Karpas-422 (cell line): Measurements from ENCODE around the gene SLAMF8. TPM values are rescaled to one million over a fixed set of nuclear protein-coding genes. Genes with fewer than 3 reads are reported as not detected.
A peak's percentile ranks its signal among the peaks of the same experiment; 100 is the strongest.

Experiments used
- DNase-seq: peaks from one replicate; pipeline ENCODE4 v3.0.0-alpha.2; 2015
- H2AFZ ChIP-seq: fragments of 200-600 bp; sonication (generic); 2 replicates; pipeline ENCODE4 v1.6.1; 2014; ENCODE audit warnings: antibody characterized with exemption, low read length, mixed read lengths
- H3K27ac ChIP-seq: fragments of 200-600 bp; sonication (generic); 2 replicates; pipeline ENCODE4 v1.5.1; 2014; ENCODE audit warnings: mild to moderate bottlenecking, low read length, moderate library complexity
- H3K27me3 ChIP-seq: fragments of 200-600 bp; sonication (generic); 2 replicates; pipeline ENCODE4 v1.6.1; 2014; ENCODE audit warnings: low read length, mixed read lengths
- H3K36me3 ChIP-seq: fragments of 200-600 bp; sonication (generic); 2 replicates; pipeline ENCODE4 v1.6.1; 2014; ENCODE audit warnings: low read length, mixed read lengths; ENCODE audit not compliant: insufficient read depth
- H3K4me1 ChIP-seq: fragments of 200-600 bp; sonication (generic); 2 replicates; pipeline ENCODE4 v1.6.1; 2014; ENCODE audit warnings: mild to moderate bottlenecking, low read length, mixed read lengths
- H3K4me2 ChIP-seq: fragments of 200-600 bp; sonication (generic); 2 replicates; pipeline ENCODE4 v1.6.1; 2014; ENCODE audit warnings: low read length, low read depth, mild to moderate bottlenecking; ENCODE audit not compliant: poor library complexity, severe bottlenecking
- H3K4me3 ChIP-seq: fragments of 200-600 bp; sonication (generic); 2 replicates; pipeline ENCODE4 v1.5.1; 2014; ENCODE audit warnings: mild to moderate bottlenecking, antibody characterized with exemption, low read length, mixed read lengths
- H3K79me2 ChIP-seq: fragments of 200-600 bp; sonication (generic); 2 replicates; pipeline ENCODE4 v1.6.1; 2014; ENCODE audit warnings: mild to moderate bottlenecking, low read length, mixed read lengths
- H3K9ac ChIP-seq: fragments of 200-600 bp; sonication (generic); 2 replicates; pipeline ENCODE4 v1.6.0; 2014; ENCODE audit warnings: low read length
- H3K9me2 ChIP-seq: fragments of 200-600 bp; sonication (generic), shearing (Covaris generic); replicated peaks from 2 replicates; pipeline ENCODE4 v1.6.0; 2014; ENCODE audit warnings: mild to moderate bottlenecking, low read length, moderate library complexity; ENCODE audit not compliant: insufficient read depth
- H3K9me3 ChIP-seq: fragments of 300-700, 200-600 bp; sonication (generic); 2 replicates; pipeline ENCODE4 v1.6.1; 2014; ENCODE audit warnings: low read length, mixed read lengths
- H4K20me1 ChIP-seq: fragments of 200-600 bp; sonication (generic); 2 replicates; pipeline ENCODE4 v1.6.1; 2014; ENCODE audit warnings: mild to moderate bottlenecking, antibody characterized with exemption, low read length, low read depth; ENCODE audit not compliant: insufficient read depth
- total RNA-seq: library from RNA; depleted of rRNA; stranded (reverse); fragments of >200 nt; shearing (Covaris generic); gene quantifications from 2 replicates; pipeline ENCODE4 v1.2.3, GENCODE V29; 2014; ENCODE audit warnings: low replicate concordance

Gene SLAMF8
- total RNA-seq, 1 experiment from 2014 or later, result not detected

GRCh38 chr1:159827549-159827948 is 876 bp downstream of the SLAMF8 start:
- no peak overlapping the region for H3K4me3 ChIP-seq

GRCh38 chr1:159828176-159828575 is 1.5 kb downstream of the SLAMF8 start:
- Histone ChIP-seq H3K4me3 (no peak overlapping the region), H3K36me3 (no peaks in the 10 kb centered on the region), H4K20me1 (no peaks in the 10 kb centered on the region), H3K9me2 (no peaks in the 10 kb centered on the region), H3K4me2 (no peak overlapping the region), H2AFZ (no peak overlapping the region), H3K27ac (no peak overlapping the region), H3K9me3 (no peaks in the 10 kb centered on the region), H3K9ac (no peak overlapping the region), H3K4me1 (no peaks in the 10 kb centered on the region), H3K27me3 (no peaks in the 10 kb centered on the region), H3K79me2 (no peaks in the 10 kb centered on the region)
- DNase-seq, result no peak

More at GRCh38 chr1:159827549-159827948, 876 bp downstream of the SLAMF8 start:
- no peaks in the 10 kb centered on the region for H3K9me3 ChIP-seq
- no peaks in the 10 kb centered on the region for H3K36me3 ChIP-seq
- no peak overlapping the region for H3K27ac ChIP-seq
- no peaks in the 10 kb centered on the region for H3K79me2 ChIP-seq
- H3K9ac ChIP-seq, result no peak overlapping the region
- H3K27me3 ChIP-seq, result no peaks in the 10 kb centered on the region
- H3K9me2 ChIP-seq, result no peaks in the 10 kb centered on the region
- H3K4me1 ChIP-seq, result no peaks in the 10 kb centered on the region
- no peak overlapping the region for H3K4me2 ChIP-seq
- DNase-seq, result no peak
- H4K20me1 ChIP-seq, result no peaks in the 10 kb centered on the region
- H2AFZ ChIP-seq, result no peak overlapping the region

GRCh38 chr1:159828581-159829272 is 2.1 kb downstream of the SLAMF8 start:
- Histone ChIP-seq H3K27me3 (no peaks in the 10 kb centered on the region), H3K9me2 (no peaks in the 10 kb centered on the region), H3K4me3 (no peak overlapping the region), H4K20me1 (no peaks in the 10 kb centered on the region), H3K4me2 (no peak overlapping the region), H3K9ac (no peak overlapping the region), H3K9me3 (no peaks in the 10 kb centered on the region), H2AFZ (no peak overlapping the region), H3K36me3 (no peaks in the 10 kb centered on the region), H3K4me1 (no peaks in the 10 kb centered on the region), H3K27ac (no peak overlapping the region), H3K79me2 (no peaks in the 10 kb centered on the region)
- DNase-seq, result no peak

GRCh38 chr1:159829273-159829634 is 2.6 kb downstream of the SLAMF8 start:
- Histone ChIP-seq H3K27ac (no peak overlapping the region), H3K4me1 (no peaks in the 10 kb centered on the region), H3K9me3 (no peaks in the 10 kb centered on the region), H3K4me3 (no peak overlapping the region), H3K4me2 (no peak overlapping the region), H3K36me3 (no peaks in the 10 kb centered on the region), H2AFZ (no peak overlapping the region), H3K79me2 (no peaks in the 10 kb centered on the region), H3K9me2 (no peaks in the 10 kb centered on the region), H3K9ac (no peak overlapping the region), H3K27me3 (no peaks in the 10 kb centered on the region), H4K20me1 (no peaks in the 10 kb centered on the region)
- peak; percentile 74 for DNase-seq

- H2AFZ ChIP-seq, result no peak overlapping the region
- no peak for DNase-seq
- H3K4me1 ChIP-seq, result no peaks in the 10 kb centered on the region
Observed at GRCh38 chr1:159829822-159830465, 3.3 kb downstream of the SLAMF8 start.

GRCh38 chr1:159830722-159831121 is 4.0 kb downstream of the SLAMF8 start:
- Histone ChIP-seq H3K36me3 (no peaks in the 10 kb centered on the region), H3K9me3 (no peaks in the 10 kb centered on the region), H3K27me3 (no peaks in the 10 kb centered on the region), H4K20me1 (no peaks in the 10 kb centered on the region), H3K27ac (no peak overlapping the region), H3K4me2 (no peak overlapping the region), H3K9ac (no peak overlapping the region), H3K9me2 (no peaks in the 10 kb centered on the region), H2AFZ (no peak overlapping the region), H3K4me3 (no peak overlapping the region), H3K79me2 (no peaks in the 10 kb centered on the region), H3K4me1 (no peaks in the 10 kb centered on the region)
- DNase-seq, result no peak

More at GRCh38 chr1:159829822-159830465, 3.3 kb downstream of the SLAMF8 start:
- Histone ChIP-seq H3K9me2 (no peaks in the 10 kb centered on the region), H3K9me3 (no peaks in the 10 kb centered on the region), H3K4me3 (no peak overlapping the region), H4K20me1 (no peaks in the 10 kb centered on the region), H3K79me2 (no peaks in the 10 kb centered on the region), H3K27ac (no peak overlapping the region), H3K4me2 (no peak overlapping the region), H3K9ac (no peak overlapping the region), H3K36me3 (no peaks in the 10 kb centered on the region), H3K27me3 (no peaks in the 10 kb centered on the region)

- H3K27me3 ChIP-seq, result no peaks in the 10 kb centered on the region
- no peaks in the 10 kb centered on the region for H3K36me3 ChIP-seq
- no peak for DNase-seq
- H3K4me3 ChIP-seq, result no peak overlapping the region
- no peaks in the 10 kb centered on the region for H3K79me2 ChIP-seq
- no peaks in the 10 kb centered on the region for H3K9me2 ChIP-seq
- no peaks in the 10 kb centered on the region for H3K9me3 ChIP-seq
- no peak overlapping the region for H3K4me2 ChIP-seq
- no peak overlapping the region for H2AFZ ChIP-seq
- no peaks in the 10 kb centered on the region for H4K20me1 ChIP-seq
- no peak overlapping the region for H3K9ac ChIP-seq
- no peak overlapping the region for H3K27ac ChIP-seq
- no peaks in the 10 kb centered on the region for H3K4me1 ChIP-seq
Observed at GRCh38 chr1:159831412-159832141, 4.9 kb downstream of the SLAMF8 start.

GRCh38 chr1:159832309-159832708 is 5.6 kb downstream of the SLAMF8 start:
- Histone ChIP-seq H3K9me2 (no peaks in the 10 kb centered on the region), H3K4me1 (no peaks in the 10 kb centered on the region), H3K4me3 (no peak overlapping the region), H3K27me3 (no peaks in the 10 kb centered on the region), H3K79me2 (no peaks in the 10 kb centered on the region), H2AFZ (no peak overlapping the region), H3K27ac (no peak overlapping the region), H3K36me3 (no peaks in the 10 kb centered on the region), H4K20me1 (no peaks in the 10 kb centered on the region), H3K4me2 (no peak overlapping the region), H3K9me3 (no peaks in the 10 kb centered on the region), H3K9ac (no peak overlapping the region)
- no peak for DNase-seq
